HG03354 (cell line): ENCODE results near the gene CLEC7A.

ENCODE experiments used
- ATAC-seq: cut with Tn5 transposase; IDR thresholded peaks from one replicate; pipeline ENCODE4 v1.9.1; 2021; ENCODE audit warnings: mild to moderate bottlenecking; ENCODE audit not compliant: unreplicated experiment, poor library complexity, severe bottlenecking

CLEC7A gene

GRCh38 chr12:10130042-10130441 is at the start of gene CLEC7A:
TSS of gene CLEC7A (minus strand) at chr12:10130199. CDS start at chr12:10130082, 117 bp downstream.
- ATAC-seq: peak; percentile 91

- ATAC-seq: no peak
Observed at GRCh38 chr12:10179776-10180181, 49.8 kb upstream of the CLEC7A start.

- ATAC-seq: no peak
Observed at GRCh38 chr12:10178821-10179220, 48.8 kb upstream of the CLEC7A start, which contains the start of gene TMEM52B. TSS of gene TMEM52B (plus strand) at chr12:10179032. CDS start at chr12:10179575, 543 bp downstream.

GRCh38 chr12:10175846-10176636 is 46.0 kb upstream of the CLEC7A start:
- no peak for ATAC-seq

GRCh38 chr12:10174986-10175614 is 45.1 kb upstream of the CLEC7A start:
- ATAC-seq: no peak

GRCh38 chr12:10171973-10172728 is 42.2 kb upstream of the CLEC7A start, which contains the start of gene OLR1:
TSS of gene OLR1 (minus strand) at chr12:10172132. CDS start at chr12:10172077, 55 bp downstream.
- no peak for ATAC-seq

GRCh38 chr12:10170216-10170615 is 40.2 kb upstream of the CLEC7A start:
- no peak for ATAC-seq

- ATAC-seq: no peak
Observed at GRCh38 chr12:10169104-10169503, 39.1 kb upstream of the CLEC7A start.

- ATAC-seq: no peak
Observed at GRCh38 chr12:10167599-10167998, 37.6 kb upstream of the CLEC7A start.

- no peak for ATAC-seq
Observed at GRCh38 chr12:10165421-10165820, 35.4 kb upstream of the CLEC7A start.

- ATAC-seq: no peak
Observed at GRCh38 chr12:10163084-10163483, 33.1 kb upstream of the CLEC7A start.

- ATAC-seq: no peak
Observed at GRCh38 chr12:10160617-10161385, 30.8 kb upstream of the CLEC7A start.

- no peak for ATAC-seq
Observed at GRCh38 chr12:10159280-10159679, 29.3 kb upstream of the CLEC7A start.

GRCh38 chr12:10158406-10158805 is 28.4 kb upstream of the CLEC7A start:
- no peak for ATAC-seq

GRCh38 chr12:10155966-10156365 is 26.0 kb upstream of the CLEC7A start:
- ATAC-seq: no peak

GRCh38 chr12:10154145-10154496 is 24.1 kb upstream of the CLEC7A start:
- ATAC-seq: no peak

GRCh38 chr12:10153271-10154144 is 23.5 kb upstream of the CLEC7A start:
- ATAC-seq: peak; percentile 61

GRCh38 chr12:10151621-10152020 is 21.6 kb upstream of the CLEC7A start:
- no peak for ATAC-seq
